ENCODE results near the gene ELANE.
A peak's percentile ranks its signal among the peaks of the same experiment; 100 is the strongest.

ELANE gene

GRCh38 chr19:863315-863620 is 11.2 kb downstream of the ELANE start:
- peaks cover 3 to 7% of the 10 kb centered on the region in 2 donors for H3K36me3 ChIP-seq (ENCODE audit: control insufficient read depth in 1 of 2, insufficient read depth in 2 of 2, low read length in 2 of 2)
- no peaks in the 10 kb centered on the region for H3K9me3 ChIP-seq (ENCODE audit: control insufficient read depth in 1 of 2, low read length in 2 of 2)
- H3K27ac ChIP-seq (ENCODE audit: low read depth, low read length), result no peak overlapping the region
- H3K4me3 ChIP-seq (ENCODE audit: low read depth in 1 of 2, low read length in 2 of 2), result no peak overlapping the region
- no peak overlapping the region for H3K9ac ChIP-seq (ENCODE audit: low read depth in 1 of 2, low read length in 2 of 2)
- H3K4me1 ChIP-seq (ENCODE audit: control insufficient read depth in 1 of 2, insufficient read depth in 2 of 2, low read length in 2 of 2), result peaks cover 0 to 14% of the 10 kb centered on the region in 2 donors
- H3K27me3 ChIP-seq (ENCODE audit: control insufficient read depth in 1 of 2, insufficient read depth in 2 of 2, low read length in 2 of 2), result peaks cover 0 to 11% of the 10 kb centered on the region in 2 donors

GRCh38 chr19:866769-867300 is 14.7 kb downstream of the ELANE start:
- Histone ChIP-seq H3K9me3 (ENCODE audit: control insufficient read depth in 1 of 2, low read length in 2 of 2) (no peaks in the 10 kb centered on the region), H3K27me3 (ENCODE audit: control insufficient read depth in 1 of 2, insufficient read depth in 2 of 2, low read length in 2 of 2) (no peaks in the 10 kb centered on the region), H3K4me3 (ENCODE audit: low read depth in 1 of 2, low read length in 2 of 2) (no peak overlapping the region), H3K27ac (ENCODE audit: low read depth, low read length) (no peak overlapping the region), H3K9ac (ENCODE audit: low read depth in 1 of 2, low read length in 2 of 2) (no peak overlapping the region), H3K4me1 (ENCODE audit: control insufficient read depth in 1 of 2, insufficient read depth in 2 of 2, low read length in 2 of 2) (peaks cover 0 to 15% of the 10 kb centered on the region in 2 donors), H3K36me3 (ENCODE audit: control insufficient read depth in 1 of 2, insufficient read depth in 2 of 2, low read length in 2 of 2) (peaks cover 19 to 30% of the 10 kb centered on the region in 2 donors)

GRCh38 chr19:867301-867793 is 15.2 kb downstream of the ELANE start:
- H3K27me3 ChIP-seq (ENCODE audit: control insufficient read depth in 1 of 2, insufficient read depth in 2 of 2, low read length in 2 of 2), result no peaks in the 10 kb centered on the region
- peaks cover 19 to 30% of the 10 kb centered on the region in 2 donors for H3K36me3 ChIP-seq (ENCODE audit: control insufficient read depth in 1 of 2, insufficient read depth in 2 of 2, low read length in 2 of 2)
- H3K9me3 ChIP-seq (ENCODE audit: control insufficient read depth in 1 of 2, low read length in 2 of 2), result no peaks in the 10 kb centered on the region
- no peak overlapping the region for H3K9ac ChIP-seq (ENCODE audit: low read depth in 1 of 2, low read length in 2 of 2)
- H3K27ac ChIP-seq (ENCODE audit: low read depth, low read length), result no peak overlapping the region
- peaks cover 0 to 15% of the 10 kb centered on the region in 2 donors for H3K4me1 ChIP-seq (ENCODE audit: control insufficient read depth in 1 of 2, insufficient read depth in 2 of 2, low read length in 2 of 2)
- H3K4me3 ChIP-seq (ENCODE audit: low read depth in 1 of 2, low read length in 2 of 2), result no peak overlapping the region

- Histone ChIP-seq H3K36me3 (ENCODE audit: control insufficient read depth in 1 of 2, insufficient read depth in 2 of 2, low read length in 2 of 2) (peaks cover 19 to 30% of the 10 kb centered on the region in 2 donors), H3K27ac (ENCODE audit: low read depth, low read length) (no peak overlapping the region), H3K9me3 (ENCODE audit: control insufficient read depth in 1 of 2, low read length in 2 of 2) (no peaks in the 10 kb centered on the region), H3K4me1 (ENCODE audit: control insufficient read depth in 1 of 2, insufficient read depth in 2 of 2, low read length in 2 of 2) (peaks cover 0 to 10% of the 10 kb centered on the region in 2 donors), H3K9ac (ENCODE audit: low read depth in 1 of 2, low read length in 2 of 2) (no peak overlapping the region), H3K4me3 (ENCODE audit: low read depth in 1 of 2, low read length in 2 of 2) (no peak overlapping the region), H3K27me3 (ENCODE audit: control insufficient read depth in 1 of 2, insufficient read depth in 2 of 2, low read length in 2 of 2) (no peaks in the 10 kb centered on the region)
Observed at GRCh38 chr19:867855-868457, 15.9 kb downstream of the ELANE start.

GRCh38 chr19:868458-869244 is 16.5 kb downstream of the ELANE start:
- Histone ChIP-seq H3K27ac (ENCODE audit: low read depth, low read length) (peak overlapping the region; percentile 70), H3K36me3 (ENCODE audit: control insufficient read depth in 1 of 2, insufficient read depth in 2 of 2, low read length in 2 of 2) (peaks cover 19 to 30% of the 10 kb centered on the region in 2 donors), H3K9me3 (ENCODE audit: control insufficient read depth in 1 of 2, low read length in 2 of 2) (no peaks in the 10 kb centered on the region), H3K9ac (ENCODE audit: low read depth in 1 of 2, low read length in 2 of 2) (no peak overlapping the region), H3K27me3 (ENCODE audit: control insufficient read depth in 1 of 2, insufficient read depth in 2 of 2, low read length in 2 of 2) (no peaks in the 10 kb centered on the region), H3K4me3 (ENCODE audit: low read depth in 1 of 2, low read length in 2 of 2) (no peak overlapping the region), H3K4me1 (ENCODE audit: control insufficient read depth in 1 of 2, insufficient read depth in 2 of 2, low read length in 2 of 2) (peaks cover 0 to 8% of the 10 kb centered on the region in 2 donors)

GRCh38 chr19:869245-870177 is 17.4 kb downstream of the ELANE start:
- H3K9ac ChIP-seq (ENCODE audit: low read depth in 1 of 2, low read length in 2 of 2), result no peak overlapping the region
- H3K9me3 ChIP-seq (ENCODE audit: control insufficient read depth in 1 of 2, low read length in 2 of 2), result no peaks in the 10 kb centered on the region
- peak overlapping the region; percentile 70 for H3K27ac ChIP-seq (ENCODE audit: low read depth, low read length)
- peaks cover 0 to 4% of the 10 kb centered on the region in 2 donors for H3K4me1 ChIP-seq (ENCODE audit: control insufficient read depth in 1 of 2, insufficient read depth in 2 of 2, low read length in 2 of 2)
- H3K27me3 ChIP-seq (ENCODE audit: control insufficient read depth in 1 of 2, insufficient read depth in 2 of 2, low read length in 2 of 2), result no peaks in the 10 kb centered on the region
- H3K4me3 ChIP-seq (ENCODE audit: low read depth in 1 of 2, low read length in 2 of 2), result no peak overlapping the region
- peaks cover 19 to 33% of the 10 kb centered on the region in 2 donors for H3K36me3 ChIP-seq (ENCODE audit: control insufficient read depth in 1 of 2, insufficient read depth in 2 of 2, low read length in 2 of 2)

GRCh38 chr19:870314-870713 is 18.2 kb downstream of the ELANE start:
- H3K36me3 ChIP-seq (ENCODE audit: control insufficient read depth in 1 of 2, insufficient read depth in 2 of 2, low read length in 2 of 2), result peaks cover 19 to 36% of the 10 kb centered on the region in 2 donors
- H3K9ac ChIP-seq (ENCODE audit: low read depth in 1 of 2, low read length in 2 of 2), result no peak overlapping the region
- H3K9me3 ChIP-seq (ENCODE audit: control insufficient read depth in 1 of 2, low read length in 2 of 2), result no peaks in the 10 kb centered on the region
- H3K27ac ChIP-seq (ENCODE audit: low read depth, low read length), result no peak overlapping the region
- H3K27me3 ChIP-seq (ENCODE audit: control insufficient read depth in 1 of 2, insufficient read depth in 2 of 2, low read length in 2 of 2), result no peaks in the 10 kb centered on the region
- H3K4me3 ChIP-seq (ENCODE audit: low read depth in 1 of 2, low read length in 2 of 2), result no peak overlapping the region
- peaks cover 0 to 4% of the 10 kb centered on the region in 2 donors for H3K4me1 ChIP-seq (ENCODE audit: control insufficient read depth in 1 of 2, insufficient read depth in 2 of 2, low read length in 2 of 2)

GRCh38 chr19:870963-871401 is 18.9 kb downstream of the ELANE start:
- Histone ChIP-seq H3K4me3 (ENCODE audit: low read depth in 1 of 2, low read length in 2 of 2) (no peak overlapping the region), H3K27me3 (ENCODE audit: control insufficient read depth in 1 of 2, insufficient read depth in 2 of 2, low read length in 2 of 2) (no peaks in the 10 kb centered on the region), H3K36me3 (ENCODE audit: control insufficient read depth in 1 of 2, insufficient read depth in 2 of 2, low read length in 2 of 2) (peaks cover 19 to 42% of the 10 kb centered on the region in 2 donors), H3K4me1 (ENCODE audit: control insufficient read depth in 1 of 2, insufficient read depth in 2 of 2, low read length in 2 of 2) (peaks cover 0 to 4% of the 10 kb centered on the region in 2 donors), H3K9me3 (ENCODE audit: control insufficient read depth in 1 of 2, low read length in 2 of 2) (no peaks in the 10 kb centered on the region), H3K27ac (ENCODE audit: low read depth, low read length) (no peak overlapping the region), H3K9ac (ENCODE audit: low read depth in 1 of 2, low read length in 2 of 2) (no peak overlapping the region)

GRCh38 chr19:871446-872265 is 19.6 kb downstream of the ELANE start:
- Histone ChIP-seq H3K9ac (ENCODE audit: low read depth in 1 of 2, low read length in 2 of 2) (no peak overlapping the region), H3K27me3 (ENCODE audit: control insufficient read depth in 1 of 2, insufficient read depth in 2 of 2, low read length in 2 of 2) (no peaks in the 10 kb centered on the region), H3K36me3 (ENCODE audit: control insufficient read depth in 1 of 2, insufficient read depth in 2 of 2, low read length in 2 of 2) (peaks cover 19 to 45% of the 10 kb centered on the region in 2 donors), H3K27ac (ENCODE audit: low read depth, low read length) (peak overlapping the region; percentile 14), H3K4me3 (ENCODE audit: low read depth in 1 of 2, low read length in 2 of 2) (no peak overlapping the region), H3K4me1 (ENCODE audit: control insufficient read depth in 1 of 2, insufficient read depth in 2 of 2, low read length in 2 of 2) (peaks cover 0 to 4% of the 10 kb centered on the region in 2 donors), H3K9me3 (ENCODE audit: control insufficient read depth in 1 of 2, low read length in 2 of 2) (no peaks in the 10 kb centered on the region)

All from duodenal mucosa (tissue), 2 donors.